Neuronal stem cell (in vitro differentiated cells): ENCODE results near the gene SNX15.

ENCODE experiments used
- DNase-seq: peaks from one replicate; pipeline ENCODE4 v3.0.0-alpha.2; 2013; ENCODE audit warnings: low spot score
- H2AFZ ChIP-seq: one replicate; pipeline ENCODE4 v1.6.1; 2013; ENCODE audit warnings: mild to moderate bottlenecking, low read length, inconsistent platforms
- H2AK5ac ChIP-seq: 2 replicates; pipeline ENCODE4 v1.6.1; 2013; ENCODE audit warnings: low read depth, mild to moderate bottlenecking, inconsistent platforms, low read length, moderate library complexity, mixed read lengths
- H2BK120ac ChIP-seq: 2 replicates; pipeline ENCODE4 v1.6.1; 2013; ENCODE audit warnings: low read depth, mild to moderate bottlenecking, inconsistent platforms, low read length, moderate library complexity, mixed read lengths
- H2BK12ac ChIP-seq: one replicate; pipeline ENCODE4 v1.6.1; 2013; ENCODE audit warnings: low read length, inconsistent platforms
- H2BK15ac ChIP-seq: 2 replicates; pipeline ENCODE4 v1.6.1; 2013; ENCODE audit warnings: mild to moderate bottlenecking, low read length, inconsistent platforms, mixed read lengths
- H2BK5ac ChIP-seq: one replicate; pipeline ENCODE4 v1.6.1; 2013; ENCODE audit warnings: inconsistent platforms, mild to moderate bottlenecking, low read length, moderate library complexity
- H3K14ac ChIP-seq: one replicate; pipeline ENCODE4 v1.6.1; 2013; ENCODE audit warnings: low read length, inconsistent platforms
- H3K18ac ChIP-seq: 2 replicates; pipeline ENCODE4 v1.6.1; 2013; ENCODE audit warnings: low read length, inconsistent platforms
- H3K23ac ChIP-seq: 2 replicates; pipeline ENCODE4 v1.6.1; 2013; ENCODE audit warnings: low read depth, mild to moderate bottlenecking, mixed read lengths, low read length, inconsistent platforms; ENCODE audit not compliant: poor library complexity
- H3K27ac ChIP-seq: replicated peaks from 3 replicates; pipeline ENCODE4 v1.5.1; 2013; ENCODE audit warnings: low read length, inconsistent platforms
- H3K27me3 ChIP-seq, 3 experiments: 2 replicates each; pipeline ENCODE4 v1.6.1; 2013; ENCODE audit warnings: low read length in 3 of 3, mild to moderate bottlenecking in 2 of 3, inconsistent platforms in 1 of 3, low read depth in 1 of 3, mixed read lengths in 1 of 3, moderate library complexity in 1 of 3; ENCODE audit not compliant: control insufficient read depth in 3 of 3, insufficient read depth in 3 of 3
- H3K36me3 ChIP-seq, 2 donors: replicated peaks in 1 of 2; 2 replicates each; pipeline ENCODE4 v1.6.1; 2013; ENCODE audit warnings: low read length in 2 of 2; ENCODE audit not compliant: control insufficient read depth in 2 of 2, insufficient read depth in 2 of 2
- H3K4ac ChIP-seq: 2 replicates; pipeline ENCODE4 v1.6.1; 2013; ENCODE audit warnings: inconsistent platforms, mild to moderate bottlenecking, low read length, moderate library complexity
- H3K4me1 ChIP-seq, 2 donors: 1 replicate in 1 of 2; 2 replicates in 1 of 2; pipeline ENCODE4 v1.6.1; 2013; ENCODE audit warnings: low read length in 2 of 2, low read depth in 1 of 2; ENCODE audit not compliant: control insufficient read depth in 2 of 2, insufficient read depth in 1 of 2
- H3K4me2 ChIP-seq: one replicate; pipeline ENCODE4 v1.6.1; 2013; ENCODE audit warnings: mild to moderate bottlenecking, low read length, inconsistent platforms; ENCODE audit not compliant: insufficient read depth, poor library complexity, severe bottlenecking
- H3K4me3 ChIP-seq, 2 donors: 2 replicates each; pipeline ENCODE4 v1.5.1; 2013; ENCODE audit warnings: low read length in 2 of 2, mild to moderate bottlenecking in 2 of 2, inconsistent platforms in 1 of 2, moderate library complexity in 1 of 2
- H3K79me1 ChIP-seq: one replicate; pipeline ENCODE4 v1.6.1; 2013; ENCODE audit warnings: low read depth, mild to moderate bottlenecking, inconsistent platforms, low read length, moderate library complexity
- H3K9ac ChIP-seq: one replicate; pipeline ENCODE4 v1.6.1; 2013; ENCODE audit warnings: mild to moderate bottlenecking, low read depth, low read length, inconsistent platforms; ENCODE audit not compliant: poor library complexity
- H3K9me3 ChIP-seq, 2 donors: replicated peaks in 1 of 2; 2 replicates each; pipeline versions ENCODE3 to v1.6.1; 2013; ENCODE audit warnings: low read length in 2 of 2, mild to moderate bottlenecking in 2 of 2, inconsistent platforms in 1 of 2, low read depth in 1 of 2, mixed read lengths in 1 of 2, moderate library complexity in 1 of 2; ENCODE audit not compliant: control insufficient read depth in 2 of 2, insufficient read depth in 1 of 2
- H4K8ac ChIP-seq: one replicate; pipeline ENCODE4 v1.6.1; 2013; ENCODE audit warnings: low read depth, mild to moderate bottlenecking, inconsistent platforms, low read length, moderate library complexity
- H4K91ac ChIP-seq: one replicate; pipeline ENCODE4 v1.6.1; 2013; ENCODE audit warnings: low read length, low read depth, mild to moderate bottlenecking, inconsistent platforms; ENCODE audit not compliant: poor library complexity
- WGBS, 2 donors: extraction: QIAGEN DNeasy Blood & Tissue Kit; methylation state at CpG; one replicate each; pipeline ENCODE4 v1.1.7; 2013; ENCODE audit warnings: missing lambda C conversion rate in 2 of 2, mixed read lengths in 1 of 2; ENCODE audit not compliant: insufficient read length in 2 of 2, insufficient replicate concordance in 1 of 2; ENCODE audit errors: extremely low coverage in 2 of 2; 5-methylcytosine and 5-hydroxymethylcytosine counted together

The SNX15 gene

DNA sequence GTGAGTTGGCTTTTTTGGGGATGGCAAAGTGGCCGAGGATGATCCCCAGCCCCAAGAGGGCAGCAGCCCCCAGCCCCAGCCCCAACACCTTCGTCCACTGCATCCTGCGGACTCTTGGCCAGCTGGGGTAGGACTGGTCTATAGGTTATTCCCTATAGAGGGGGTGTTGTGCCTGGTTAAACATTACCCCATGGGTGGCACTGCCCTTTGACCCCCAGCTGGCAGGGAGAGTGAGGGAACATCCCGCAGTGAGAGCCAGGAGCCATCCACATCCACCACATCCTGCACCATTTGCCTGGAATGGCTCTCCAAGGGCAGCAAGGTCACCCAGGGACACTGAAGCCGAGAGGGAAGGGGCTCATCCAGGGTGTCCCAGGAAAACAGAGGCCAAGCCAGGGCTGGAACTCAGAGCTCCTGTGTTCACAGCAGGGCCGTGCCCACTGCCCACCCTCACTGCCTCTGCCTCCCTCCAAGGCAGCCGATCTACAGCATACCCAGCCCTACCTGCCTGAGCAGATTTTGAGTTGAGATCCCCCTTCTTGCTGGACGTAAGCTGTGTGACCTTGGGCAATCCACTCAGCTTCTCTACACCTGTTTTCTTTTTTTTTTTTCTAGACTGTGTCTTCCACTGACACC is 31.3 kb downstream of the SNX15 start, which contains the start of gene NAALADL1:
NAALADL1 (minus strand) TSS at position 135 of the 636 bp plus-strand sequence; CDS start at position 103, 32 bp downstream.
- H3K4ac ChIP-seq = no peak within 1 kb of the TSS
- H4K91ac ChIP-seq = no peak within 1 kb of the TSS
- no peak within 1 kb of the TSS for H2AFZ ChIP-seq
- no peak for DNase-seq
- no peak within 1 kb of the TSS for H2BK12ac ChIP-seq
- no peak within 1 kb of the TSS for H3K23ac ChIP-seq
- H3K4me3 ChIP-seq = no peak within 1 kb of the TSS
- H3K9me3 ChIP-seq = no peaks in the 10 kb centered on the region
- H2BK5ac ChIP-seq = peak within 1 kb of the TSS; percentile 66
- H3K18ac ChIP-seq = peak within 1 kb of the TSS; percentile 44
- peak within 1 kb of the TSS; percentile 21 for H3K14ac ChIP-seq
- H3K27me3 ChIP-seq = peaks cover 0 to 13% (median 2%) of the 10 kb centered on the region in 3 experiments
- no peaks in the 10 kb centered on the region for H3K36me3 ChIP-seq
- H3K4me1 ChIP-seq = no peaks in the 10 kb centered on the region
- WGBS, 2 donors = no CpG with 5 or more reads among the region's 8 CpGs
- H4K8ac ChIP-seq = no peak within 1 kb of the TSS
- H3K4me2 ChIP-seq = no peak within 1 kb of the TSS
- peaks cover 3% of the 10 kb centered on the region for H3K79me1 ChIP-seq
- peak within 1 kb of the TSS; percentile 30 for H3K9ac ChIP-seq
- H3K27ac ChIP-seq = no peak within 1 kb of the TSS
- peak within 1 kb of the TSS; percentile 8 for H2BK120ac ChIP-seq
- H2AK5ac ChIP-seq = peak within 1 kb of the TSS; percentile 90
- no peak within 1 kb of the TSS for H2BK15ac ChIP-seq

- Histone ChIP-seq H2BK5ac (no peak overlapping the region), H2BK12ac (no peak overlapping the region), H3K4me3 (no peak overlapping the region), H3K18ac (no peak overlapping the region), H2BK15ac (no peak overlapping the region), H4K8ac (no peak overlapping the region), H3K4ac (no peak overlapping the region), H3K79me1 (peaks cover 3% of the 10 kb centered on the region), H2AFZ (no peak overlapping the region), H4K91ac (no peak overlapping the region), H3K9me3 (no peaks in the 10 kb centered on the region), H3K14ac (no peak overlapping the region), H3K23ac (peak overlapping the region; percentile 58), H3K27ac (no peak overlapping the region), H3K27me3 (peaks cover 0 to 4% (median 2%) of the 10 kb centered on the region in 3 experiments), H3K4me1 (no peaks in the 10 kb centered on the region), H3K4me2 (no peak overlapping the region), H2BK120ac (no peak overlapping the region), H2AK5ac (no peak overlapping the region), H3K36me3 (no peaks in the 10 kb centered on the region), H3K9ac (peak overlapping the region; percentile 30)
- no CpG with 5 or more reads among the region's 3 CpGs for WGBS, 2 donors
- DNase-seq = no peak
Measured at GRCh38 chr11:65059523-65059922, 32.3 kb downstream of the SNX15 start.

DNA sequence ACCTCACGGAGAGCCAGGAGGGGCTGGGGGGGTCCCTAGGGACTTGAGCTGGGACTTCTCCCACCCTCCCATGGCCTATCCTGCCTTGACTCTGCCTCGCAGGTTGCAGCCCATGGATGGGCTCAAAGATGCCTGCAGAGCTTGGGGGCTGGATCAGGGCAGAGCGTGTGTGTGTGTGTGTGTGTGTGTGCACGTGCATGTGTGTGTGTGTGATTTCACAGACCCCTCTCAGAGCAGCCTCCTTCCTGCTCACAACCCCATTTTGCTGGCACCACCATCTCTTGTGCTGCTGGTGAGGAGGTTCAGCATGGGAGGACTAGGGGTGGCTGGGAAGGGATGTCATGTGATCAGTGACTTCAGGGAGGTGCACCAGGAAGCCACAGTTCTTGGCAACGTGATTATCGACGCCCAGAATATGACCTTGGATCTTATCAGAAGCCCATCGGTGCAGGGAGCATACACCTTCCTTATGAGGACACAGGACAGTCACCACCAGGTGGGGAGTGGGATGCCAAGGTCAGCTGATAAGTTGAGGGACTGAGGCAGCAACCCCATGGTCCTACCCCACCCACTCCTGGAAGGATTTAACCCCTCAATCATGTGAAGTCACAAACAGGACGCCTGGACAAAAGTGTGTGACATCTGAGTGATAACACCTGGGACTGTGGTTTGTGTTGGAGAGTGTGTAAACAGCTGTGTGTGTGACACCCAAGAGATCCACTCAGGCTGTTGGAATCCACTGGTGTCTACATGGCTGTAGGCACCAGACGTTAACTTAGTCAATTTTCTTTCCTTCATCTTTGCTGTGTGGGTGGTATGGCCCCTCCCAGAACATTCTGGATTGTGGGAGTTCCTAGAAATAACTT is 33.0 kb downstream of the SNX15 start:
- Histone ChIP-seq H3K9me3 (no peaks in the 10 kb centered on the region), H2BK120ac (no peak overlapping the region), H4K91ac (no peak overlapping the region), H3K4me1 (no peaks in the 10 kb centered on the region), H2AFZ (no peak overlapping the region), H3K4me2 (no peak overlapping the region), H3K4me3 (no peak overlapping the region), H3K27me3 (peaks cover 0 to 3% (median 0%) of the 10 kb centered on the region in 3 experiments), H2BK12ac (no peak overlapping the region), H3K14ac (no peak overlapping the region), H2AK5ac (no peak overlapping the region), H3K4ac (no peak overlapping the region), H2BK5ac (no peak overlapping the region), H3K36me3 (no peaks in the 10 kb centered on the region), H4K8ac (no peak overlapping the region), H3K79me1 (peaks cover 3% of the 10 kb centered on the region), H3K9ac (no peak overlapping the region), H2BK15ac (no peak overlapping the region), H3K23ac (peak overlapping the region; percentile 81), H3K18ac (no peak overlapping the region), H3K27ac (no peak overlapping the region)
- WGBS, 2 donors = no CpG with 5 or more reads among the region's 10 CpGs
- no peak for DNase-seq

DNA sequence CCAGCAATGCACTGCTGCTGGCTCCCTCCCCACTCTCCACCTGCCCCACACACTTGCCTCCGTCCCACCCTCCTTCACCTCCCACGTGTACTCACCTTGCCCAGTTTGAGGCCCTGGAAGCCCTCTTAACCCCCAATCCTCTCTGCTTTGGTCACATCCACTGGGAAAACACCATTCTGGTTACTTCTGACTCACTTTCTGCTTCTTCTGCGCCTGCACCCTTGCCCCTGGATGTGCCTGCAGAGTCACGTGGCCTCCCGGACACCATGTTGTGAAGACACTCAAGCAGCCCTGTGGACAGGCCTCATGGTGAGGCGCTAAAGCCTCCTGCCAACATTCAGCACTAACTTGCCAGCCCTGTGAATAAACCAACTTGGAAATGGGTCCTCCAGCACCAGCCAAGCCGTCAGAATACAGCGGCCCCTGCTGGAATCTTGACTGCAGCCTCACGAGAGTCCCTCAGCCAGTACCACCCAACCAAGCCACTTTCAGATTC is 33.7 kb downstream of the SNX15 start:
- no CpG with 5 or more reads among the region's 9 CpGs for WGBS, 2 donors

More for the DNA sequence above, 33.7 kb downstream of the SNX15 start:
- H3K9me3 ChIP-seq = no peaks in the 10 kb centered on the region
- no peak overlapping the region for H2BK15ac ChIP-seq
- H3K18ac ChIP-seq = peak overlapping the region; percentile 78
- no peak overlapping the region for H3K4ac ChIP-seq
- no peak overlapping the region for H3K27ac ChIP-seq
- DNase-seq = no peak
- no peak overlapping the region for H3K14ac ChIP-seq
- no peak overlapping the region for H2BK120ac ChIP-seq
- no peak overlapping the region for H2BK12ac ChIP-seq
- no peak overlapping the region for H3K4me2 ChIP-seq
- no peaks in the 10 kb centered on the region for H3K4me1 ChIP-seq
- no peak overlapping the region for H3K23ac ChIP-seq
- H3K79me1 ChIP-seq = peaks cover 3% of the 10 kb centered on the region
- H2BK5ac ChIP-seq = peak overlapping the region; percentile 19
- peaks cover 0 to 3% (median 0%) of the 10 kb centered on the region in 3 experiments for H3K27me3 ChIP-seq
- H3K4me3 ChIP-seq = no peak overlapping the region
- H3K36me3 ChIP-seq = no peaks in the 10 kb centered on the region
- H2AFZ ChIP-seq = no peak overlapping the region
- H2AK5ac ChIP-seq = peak overlapping the region; percentile 20
- H3K9ac ChIP-seq = no peak overlapping the region
- H4K91ac ChIP-seq = no peak overlapping the region
- peak overlapping the region; percentile 7 for H4K8ac ChIP-seq
